HG02973 (cell line): Measurements from ENCODE around the gene ZNF710.
A peak's percentile ranks its signal among the peaks of the same experiment; 100 is the strongest.

Experiments used
- ATAC-seq: cut with Tn5 transposase; IDR thresholded peaks from one replicate; pipeline ENCODE4 v1.9.1; 2021; ENCODE audit warnings: moderate library complexity; ENCODE audit not compliant: unreplicated experiment

ZNF710 gene

GRCh38 chr15:90037961-90038631 lies 37.0 kb downstream of the ZNF710 start:
- peak; percentile 70 for ATAC-seq

GRCh38 chr15:90038632-90039095 lies 37.5 kb downstream of the ZNF710 start:
- no peak for ATAC-seq

- ATAC-seq, result no peak
These were observed 38.9 kb downstream of the ZNF710 start for GRCh38 chr15:90039996-90040395.

- ATAC-seq, result no peak
These were observed 39.5 kb downstream of the ZNF710 start for GRCh38 chr15:90040618-90041017.

- no peak for ATAC-seq
These were observed 41.2 kb downstream of the ZNF710 start for GRCh38 chr15:90042356-90042755.

- no peak for ATAC-seq
These were observed 41.8 kb downstream of the ZNF710 start for GRCh38 chr15:90042766-90043529.

- ATAC-seq, result no peak
These were observed 42.4 kb downstream of the ZNF710 start for GRCh38 chr15:90043530-90044010.

GRCh38 chr15:90044191-90044590 lies 43.1 kb downstream of the ZNF710 start:
- ATAC-seq, result no peak

GRCh38 chr15:90044916-90045371 lies 43.8 kb downstream of the ZNF710 start:
- no peak for ATAC-seq

- ATAC-seq, result no peak
These were observed 45.2 kb downstream of the ZNF710 start for GRCh38 chr15:90046289-90046688.

- ATAC-seq, result no peak
These were observed 45.8 kb downstream of the ZNF710 start for GRCh38 chr15:90046911-90047392.

GRCh38 chr15:90047956-90048575 lies 46.9 kb downstream of the ZNF710 start:
- ATAC-seq, result no peak

GRCh38 chr15:90049030-90049429 lies 47.9 kb downstream of the ZNF710 start:
- no peak for ATAC-seq

GRCh38 chr15:90049666-90050604 lies 48.8 kb downstream of the ZNF710 start:
- ATAC-seq, result no peak

- ATAC-seq, result no peak
These were observed 50.8 kb downstream of the ZNF710 start for GRCh38 chr15:90051874-90052273.

GRCh38 chr15:90053685-90054466 lies 52.8 kb downstream of the ZNF710 start:
- no peak for ATAC-seq

GRCh38 chr15:90054618-90055097 lies 53.5 kb downstream of the ZNF710 start:
- no peak for ATAC-seq

GRCh38 chr15:90055182-90055581 lies 54.1 kb downstream of the ZNF710 start:
- ATAC-seq, result no peak

GRCh38 chr15:90056529-90056928 lies 55.4 kb downstream of the ZNF710 start:
- no peak for ATAC-seq
